GM12872 (cell line): ENCODE measurements around the gene AMOTL1.

Experiments
- TF ChIP-seq, protein P1 (sequence below): IDR thresholded peaks from 3 replicates; pipeline ENCODE4 v1.5.1; 2011; ENCODE audit warnings: low read depth, mild to moderate bottlenecking, low read length, moderate library complexity; ENCODE audit not compliant: insufficient read depth

AMOTL1 gene

DNA sequence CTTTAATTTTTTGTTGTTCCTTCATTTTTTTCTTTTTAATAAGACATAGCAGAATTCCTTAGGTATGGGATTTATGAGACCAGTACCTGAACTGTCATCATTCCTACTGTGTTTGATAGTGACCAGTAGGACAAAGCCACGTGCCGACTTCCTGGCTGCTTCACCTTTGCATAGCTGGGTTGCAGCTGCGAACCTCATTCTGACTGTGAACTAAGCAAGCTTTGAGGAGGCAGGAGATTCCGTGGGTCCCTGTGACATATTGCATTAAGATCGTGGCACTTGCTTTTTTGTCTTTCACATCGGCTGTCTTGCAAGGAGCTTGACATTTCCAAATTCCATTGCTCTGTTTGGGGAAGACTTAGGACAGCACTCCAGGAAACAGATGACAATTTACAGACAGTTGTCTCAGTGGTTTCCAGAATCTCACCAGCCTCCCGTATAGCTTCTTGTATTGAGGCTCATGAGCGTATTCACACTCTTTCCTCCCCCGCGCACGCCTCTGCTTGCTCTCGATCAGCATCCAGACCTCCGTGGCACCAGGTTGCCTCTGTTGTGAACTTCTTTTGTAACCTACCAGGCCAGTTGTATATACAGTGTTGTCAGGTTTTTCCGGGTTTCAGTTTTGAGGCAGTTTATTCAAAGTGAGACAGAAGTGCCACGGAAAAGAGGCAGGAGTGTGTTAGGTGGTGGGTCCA, 103.5 kb downstream of the AMOTL1 start:
- TF ChIP-seq, protein P1, sequence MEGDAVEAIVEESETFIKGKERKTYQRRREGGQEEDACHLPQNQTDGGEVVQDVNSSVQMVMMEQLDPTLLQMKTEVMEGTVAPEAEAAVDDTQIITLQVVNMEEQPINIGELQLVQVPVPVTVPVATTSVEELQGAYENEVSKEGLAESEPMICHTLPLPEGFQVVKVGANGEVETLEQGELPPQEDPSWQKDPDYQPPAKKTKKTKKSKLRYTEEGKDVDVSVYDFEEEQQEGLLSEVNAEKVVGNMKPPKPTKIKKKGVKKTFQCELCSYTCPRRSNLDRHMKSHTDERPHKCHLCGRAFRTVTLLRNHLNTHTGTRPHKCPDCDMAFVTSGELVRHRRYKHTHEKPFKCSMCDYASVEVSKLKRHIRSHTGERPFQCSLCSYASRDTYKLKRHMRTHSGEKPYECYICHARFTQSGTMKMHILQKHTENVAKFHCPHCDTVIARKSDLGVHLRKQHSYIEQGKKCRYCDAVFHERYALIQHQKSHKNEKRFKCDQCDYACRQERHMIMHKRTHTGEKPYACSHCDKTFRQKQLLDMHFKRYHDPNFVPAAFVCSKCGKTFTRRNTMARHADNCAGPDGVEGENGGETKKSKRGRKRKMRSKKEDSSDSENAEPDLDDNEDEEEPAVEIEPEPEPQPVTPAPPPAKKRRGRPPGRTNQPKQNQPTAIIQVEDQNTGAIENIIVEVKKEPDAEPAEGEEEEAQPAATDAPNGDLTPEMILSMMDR, result no peak

- TF ChIP-seq, protein P1, result no peak
Measured at GRCh38 chr11:94873916-94874540, 105.9 kb downstream of the AMOTL1 start.

DNA sequence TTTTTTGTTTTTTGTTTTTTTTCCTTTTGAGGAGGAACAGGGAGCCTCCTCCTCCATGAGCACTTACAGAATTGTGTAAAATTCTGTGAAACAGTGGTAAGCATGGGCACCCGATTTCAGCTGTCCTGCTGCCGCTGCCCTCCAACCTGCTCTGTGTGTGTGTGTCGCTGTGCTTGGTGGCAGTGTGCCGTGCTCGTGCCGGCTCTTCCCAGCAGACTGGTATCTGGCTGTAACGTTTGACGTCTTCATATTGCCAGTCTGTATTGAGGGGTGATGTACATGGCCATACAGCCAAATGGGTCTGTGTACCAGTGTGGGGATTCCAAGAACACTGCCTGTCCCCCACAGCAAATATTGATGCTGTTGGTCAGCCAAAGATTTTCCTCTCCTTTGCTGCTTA, 108.1 kb downstream of the AMOTL1 start:
- TF ChIP-seq, protein P1, result no peak; the same call in 2 of the 3 replicates

DNA sequence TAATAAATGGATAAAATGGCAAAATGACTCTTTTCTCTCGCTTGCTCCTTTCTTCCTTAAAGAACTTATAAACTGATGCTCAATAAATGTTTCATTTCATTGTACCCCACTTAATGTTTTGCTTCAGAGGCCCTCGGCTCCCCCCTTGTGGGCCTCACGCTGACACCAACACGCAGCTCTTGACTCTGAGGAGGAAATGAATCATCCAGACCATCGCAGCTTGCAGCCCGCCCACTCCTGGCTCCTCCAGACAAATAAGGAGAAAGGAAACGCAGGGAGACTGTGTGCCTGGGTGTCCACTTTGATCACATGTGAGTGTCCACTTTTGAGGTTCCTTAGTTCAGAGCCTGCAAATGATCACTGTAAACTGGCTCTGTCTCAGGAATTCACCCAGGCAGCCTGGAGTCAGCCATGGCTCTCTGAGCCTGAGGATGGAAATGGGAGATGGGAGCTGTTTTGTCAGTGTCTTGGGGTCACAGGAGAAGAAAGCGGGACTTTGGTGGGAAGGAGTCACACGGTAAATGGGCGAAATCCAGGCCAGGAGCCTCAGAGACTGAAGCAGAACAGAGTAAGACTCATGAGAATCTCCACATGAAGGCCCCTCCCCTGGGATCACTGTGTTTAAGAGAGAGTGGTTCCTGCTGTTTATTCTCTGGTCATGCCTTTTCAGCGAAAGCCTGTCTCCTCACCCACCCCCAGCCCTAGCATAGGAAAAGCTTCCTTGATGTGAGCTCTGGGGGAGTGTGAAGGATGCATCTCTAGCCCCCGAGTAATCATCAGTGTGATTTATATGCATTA, 108.7 kb downstream of the AMOTL1 start:
- TF ChIP-seq, protein P1, result no peak

DNA sequence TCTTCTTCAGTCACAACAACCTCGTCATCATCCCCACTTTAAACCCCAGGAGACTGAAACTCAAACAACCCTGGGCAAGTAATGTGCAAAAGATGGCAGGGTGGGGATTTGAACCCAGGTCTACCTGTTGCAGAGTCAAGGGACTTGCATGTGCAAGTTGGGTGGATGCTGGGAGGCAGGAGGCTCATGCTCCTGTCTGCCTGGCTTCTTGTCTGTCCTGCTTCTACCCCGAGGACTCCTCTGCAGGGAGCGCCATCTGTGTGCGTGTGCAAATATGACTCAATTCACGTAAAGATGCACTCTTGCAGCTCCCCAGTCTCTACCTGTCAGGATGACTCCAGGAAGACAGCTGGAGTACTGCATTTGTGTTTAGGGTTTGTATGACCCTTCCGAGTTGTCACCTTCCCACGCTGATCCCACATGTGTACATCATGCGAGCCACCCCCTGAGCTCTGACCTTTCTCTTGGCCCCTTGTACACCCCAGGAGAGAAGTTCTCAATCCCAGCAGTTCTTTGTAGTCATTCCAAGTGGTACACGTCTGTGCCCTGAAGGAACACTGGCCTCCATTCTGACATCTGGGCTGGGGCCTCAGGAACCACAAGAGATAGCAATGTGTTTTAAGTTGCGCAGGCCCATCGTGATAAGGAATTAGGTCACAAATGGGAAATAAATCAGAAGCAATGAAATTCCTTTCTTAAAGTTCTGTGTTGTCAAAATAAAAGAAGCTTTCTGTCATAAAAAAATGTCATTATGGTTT, 109.5 kb downstream of the AMOTL1 start:
- TF ChIP-seq, protein P1, result no peak

GRCh38 chr11:94879006-94879405, 110.8 kb downstream of the AMOTL1 start:
- TF ChIP-seq, protein P1, result no peak

DNA sequence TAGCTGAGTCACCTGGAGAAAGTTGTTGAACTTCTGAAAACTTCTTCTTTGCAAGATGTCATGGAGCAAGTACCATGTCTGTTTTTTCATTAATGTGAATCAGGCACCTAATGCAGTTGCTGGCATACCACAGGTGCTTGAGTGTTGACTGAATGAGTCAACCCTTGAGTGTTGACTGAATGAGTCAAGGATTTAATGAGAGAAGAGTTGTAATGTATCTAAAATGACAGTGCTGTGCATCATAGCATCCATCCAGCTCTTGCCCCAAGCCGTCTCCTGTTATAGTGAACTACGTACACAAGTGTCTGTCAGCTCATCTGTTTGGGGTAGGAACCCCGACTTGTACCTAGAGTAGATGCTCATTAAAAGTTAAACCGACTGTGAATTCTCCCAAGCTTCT, 112.1 kb downstream of the AMOTL1 start:
- TF ChIP-seq, protein P1, result no peak
